Activated T-helper 1 cell treated with Interleukin-2 at 50 U/mL for 16 hours (primary cell): ENCODE data around the gene PTTG1IP.
"Not testable (repeated sequence)": the region's sequence is repeated elsewhere in the genome, so short reads cannot be mapped to it uniquely, and the experiment has no call there.

Experiments used
- DNase-seq: peaks from one replicate; pipeline ENCODE4 v3.0.0-alpha.2; 2020; ENCODE audit warnings: low read depth

The PTTG1IP gene

GRCh38 chr21:44873356-44874239 is at the start of gene PTTG1IP:
TSS of gene PTTG1IP (minus strand) at chr21:44873690. CDS start at chr21:44873616, 74 bp downstream.
- peak; percentile 99 for DNase-seq

GRCh38 chr21:44921928-44922327 is 48.4 kb upstream of the PTTG1IP start:
- no peak for DNase-seq

GRCh38 chr21:44920694-44921604 is 47.5 kb upstream of the PTTG1IP start, which contains the start of gene ITGB2:
TSS of gene ITGB2 (minus strand) at chr21:44920899. CDS start at chr21:44910782, 10,117 bp downstream.
- DNase-seq: peak; percentile 32

GRCh38 chr21:44919913-44920693 is 46.6 kb upstream of the PTTG1IP start:
- no peak for DNase-seq

GRCh38 chr21:44919111-44919912 is 45.8 kb upstream of the PTTG1IP start:
- DNase-seq: no peak

GRCh38 chr21:44918581-44919033 is 45.1 kb upstream of the PTTG1IP start:
- no peak for DNase-seq

- no peak for DNase-seq
Measured at GRCh38 chr21:44918107-44918470, 44.6 kb upstream of the PTTG1IP start.

GRCh38 chr21:44917446-44918106 is 44.1 kb upstream of the PTTG1IP start:
- DNase-seq: no peak

- no peak for DNase-seq
Measured at GRCh38 chr21:44916965-44917364, 43.5 kb upstream of the PTTG1IP start.

GRCh38 chr21:44914176-44914874 is 40.8 kb upstream of the PTTG1IP start:
- peak; percentile 47 for DNase-seq

GRCh38 chr21:44913425-44914175 is 40.1 kb upstream of the PTTG1IP start:
- DNase-seq: no peak

- DNase-seq: not testable (repeated sequence)
Measured at GRCh38 chr21:44912506-44913412, 39.3 kb upstream of the PTTG1IP start.

GRCh38 chr21:44912158-44912473 is 38.6 kb upstream of the PTTG1IP start:
- no peak for DNase-seq

- DNase-seq: peak; percentile 53
Measured at GRCh38 chr21:44911384-44912157, 38.1 kb upstream of the PTTG1IP start.

GRCh38 chr21:44911068-44911383 is 37.5 kb upstream of the PTTG1IP start:
- DNase-seq: no peak

- no peak for DNase-seq
Measured at GRCh38 chr21:44910229-44911067, 37.0 kb upstream of the PTTG1IP start.

GRCh38 chr21:44909719-44910118 is 36.2 kb upstream of the PTTG1IP start:
- DNase-seq: no peak
